Stomach (tissue), 4 donors: ENCODE data around the gene ADAM11.

Experiments
- EP300 ChIP-seq: sonication (generic); formaldehyde crosslinking; IDR thresholded peaks from one replicate; pipeline ENCODE4 v1.6.1; 2017; ENCODE audit warnings: antibody characterized with exemption
- POLR2A ChIP-seq, 4 donors: fragments of 450-650 bp; IDR thresholded peaks; one replicate each; pipeline ENCODE4 v1.6.1; 2016; ENCODE audit warnings: antibody characterized with exemption in 4 of 4, control low read depth in 2 of 4, mild to moderate bottlenecking in 1 of 4, moderate library complexity in 1 of 4
- POLR2AphosphoS5 ChIP-seq, 3 donors: sonication (generic); formaldehyde crosslinking; IDR thresholded peaks; one replicate each; pipeline ENCODE4 v1.6.1; 2016; ENCODE audit warnings: antibody characterized with exemption in 3 of 3
- TF ChIP-seq, protein P1 (sequence below), 7 experiments: fragments of 450-650 bp in 4 of 7; fragments of 200-600 bp in 3 of 7; sonication (generic) in 3 of 7; IDR thresholded peaks; one replicate each; pipeline ENCODE4 v1.5.1; 2016 to 2019; ENCODE audit warnings: antibody characterized with exemption in 7 of 7, control low read depth in 2 of 7, mild to moderate bottlenecking in 1 of 7

DNA sequence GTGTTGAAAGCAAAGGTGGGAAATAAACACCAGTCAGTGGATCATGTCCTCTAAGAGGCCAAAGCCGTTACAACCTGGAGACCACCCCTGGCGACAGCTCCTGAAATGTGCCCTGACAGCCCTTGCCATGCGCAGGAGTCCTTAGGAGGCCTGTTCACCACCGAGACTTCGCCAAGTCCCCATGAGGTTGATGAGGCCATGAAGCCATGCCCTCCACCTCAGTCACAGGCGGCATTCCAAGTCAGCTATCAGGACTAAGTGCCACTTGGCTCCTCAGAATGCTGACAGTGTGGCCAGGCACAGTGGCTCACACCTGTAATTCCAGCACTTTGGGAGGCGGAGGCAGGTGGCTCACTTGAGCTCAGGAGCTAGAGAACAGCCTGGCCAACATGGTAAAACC lies 27.1 kb downstream of the ADAM11 start:
- TF ChIP-seq, protein P1, sequence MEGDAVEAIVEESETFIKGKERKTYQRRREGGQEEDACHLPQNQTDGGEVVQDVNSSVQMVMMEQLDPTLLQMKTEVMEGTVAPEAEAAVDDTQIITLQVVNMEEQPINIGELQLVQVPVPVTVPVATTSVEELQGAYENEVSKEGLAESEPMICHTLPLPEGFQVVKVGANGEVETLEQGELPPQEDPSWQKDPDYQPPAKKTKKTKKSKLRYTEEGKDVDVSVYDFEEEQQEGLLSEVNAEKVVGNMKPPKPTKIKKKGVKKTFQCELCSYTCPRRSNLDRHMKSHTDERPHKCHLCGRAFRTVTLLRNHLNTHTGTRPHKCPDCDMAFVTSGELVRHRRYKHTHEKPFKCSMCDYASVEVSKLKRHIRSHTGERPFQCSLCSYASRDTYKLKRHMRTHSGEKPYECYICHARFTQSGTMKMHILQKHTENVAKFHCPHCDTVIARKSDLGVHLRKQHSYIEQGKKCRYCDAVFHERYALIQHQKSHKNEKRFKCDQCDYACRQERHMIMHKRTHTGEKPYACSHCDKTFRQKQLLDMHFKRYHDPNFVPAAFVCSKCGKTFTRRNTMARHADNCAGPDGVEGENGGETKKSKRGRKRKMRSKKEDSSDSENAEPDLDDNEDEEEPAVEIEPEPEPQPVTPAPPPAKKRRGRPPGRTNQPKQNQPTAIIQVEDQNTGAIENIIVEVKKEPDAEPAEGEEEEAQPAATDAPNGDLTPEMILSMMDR (IDR thresholded peaks at IDR 0.05), result no peak
- TF ChIP-seq POLR2A (IDR thresholded peaks at IDR 0.05), result no peak
- no peak for TF ChIP-seq EP300
- TF ChIP-seq POLR2AphosphoS5 (IDR thresholded peaks at IDR 0.05), result no peak
